Esophagus muscularis mucosa (tissue), 4 donors: ENCODE measurements around the gene CATSPERE.
"Not testable (repeated sequence)": the region's sequence is repeated elsewhere in the genome, so short reads cannot be mapped to it uniquely, and the experiment has no call there.

Source experiments
- CTCF ChIP-seq, 3 experiments: fragments of 200-600 bp in 2 of 3; fragments of 450-650 bp in 1 of 3; sonication (generic) in 2 of 3; IDR thresholded peaks; one replicate each; pipeline ENCODE4 v1.5.1; 2017 to 2019; ENCODE audit warnings: antibody characterized with exemption in 3 of 3, mild to moderate bottlenecking in 2 of 3, moderate library complexity in 1 of 3
- EP300 ChIP-seq: sonication (generic); formaldehyde crosslinking; IDR thresholded peaks from one replicate; pipeline ENCODE4 v1.6.1; 2017; ENCODE audit warnings: antibody characterized with exemption
- POLR2A ChIP-seq: fragments of 450-650 bp; IDR thresholded peaks from one replicate; pipeline ENCODE4 v1.6.1; 2017; ENCODE audit warnings: antibody characterized with exemption, moderate library complexity, mild to moderate bottlenecking, low read depth
- POLR2AphosphoS5 ChIP-seq, 2 donors: sonication (generic); formaldehyde crosslinking; IDR thresholded peaks; one replicate each; pipeline ENCODE4 v1.6.1; 2017; ENCODE audit warnings: antibody characterized with exemption in 2 of 2

GRCh38 chr1:244666672-244667418, 205.8 kb downstream of the CATSPERE start:
- TF ChIP-seq EP300; CTCF (IDR thresholded peaks at IDR 0.05); POLR2A; POLR2AphosphoS5 (IDR thresholded peaks at IDR 0.05): not testable (repeated sequence)
